H9 (cell line): ENCODE data around the gene CACNA2D3. TPM values are rescaled to one million over a fixed set of nuclear protein-coding genes. Genes with fewer than 3 reads are reported as not detected.

Experiments used
- DNase-seq: peaks from one replicate; pipeline ENCODE4 v3.0.0-alpha.2; 2017
- H2AFZ ChIP-seq: one replicate; pipeline ENCODE4 v1.6.1; 2013; ENCODE audit warnings: mild to moderate bottlenecking, low read length, control low read depth, moderate library complexity
- H2AK5ac ChIP-seq: 2 replicates; pipeline ENCODE4 v1.6.1; 2013; ENCODE audit warnings: low read length, control low read depth, mixed read lengths; ENCODE audit not compliant: insufficient read length
- H2BK120ac ChIP-seq: one replicate; pipeline ENCODE4 v1.6.1; 2013; ENCODE audit warnings: low read depth, mild to moderate bottlenecking, low read length, control low read depth, inconsistent platforms; ENCODE audit not compliant: poor library complexity, severe bottlenecking
- H2BK12ac ChIP-seq: 2 replicates; pipeline ENCODE4 v1.6.1; 2013; ENCODE audit warnings: low read length, control low read depth, mixed read lengths, low read depth; ENCODE audit not compliant: insufficient read length
- H2BK15ac ChIP-seq: 2 replicates; pipeline ENCODE4 v1.6.1; 2013; ENCODE audit warnings: low read depth, low read length, control low read depth
- H2BK20ac ChIP-seq: one replicate; pipeline ENCODE4 v1.6.1; 2013; ENCODE audit warnings: low read depth, mild to moderate bottlenecking, low read length, control low read depth, inconsistent platforms; ENCODE audit not compliant: poor library complexity, severe bottlenecking
- H2BK5ac ChIP-seq: 2 replicates; pipeline ENCODE4 v1.6.1; 2013; ENCODE audit warnings: low read length, control low read depth, mixed read lengths; ENCODE audit not compliant: insufficient read length
- H3K14ac ChIP-seq: 2 replicates; pipeline ENCODE4 v1.6.1; 2013; ENCODE audit warnings: low read length, control low read depth; ENCODE audit not compliant: insufficient read depth
- H3K18ac ChIP-seq: 2 replicates; pipeline ENCODE4 v1.6.1; 2013; ENCODE audit warnings: low read depth, mild to moderate bottlenecking, mixed read lengths, low read length, control low read depth; ENCODE audit not compliant: insufficient read length
- H3K23ac ChIP-seq: 2 replicates; pipeline ENCODE4 v1.6.1; 2013; ENCODE audit warnings: low read length, control low read depth, mixed read lengths, low read depth; ENCODE audit not compliant: insufficient read length
- H3K23me2 ChIP-seq: 2 replicates; pipeline ENCODE4 v1.6.1; 2013; ENCODE audit warnings: low read depth, mild to moderate bottlenecking, mixed read lengths, low read length, control low read depth; ENCODE audit not compliant: insufficient read length, poor library complexity, severe bottlenecking
- H3K27ac ChIP-seq: 2 replicates; pipeline ENCODE4 v1.5.1; 2013; ENCODE audit warnings: low read length, control low read depth, mixed read lengths, low read depth; ENCODE audit not compliant: insufficient read length
- H3K27me3 ChIP-seq: 2 replicates; pipeline ENCODE4 v1.6.1; 2013; ENCODE audit warnings: low read length, control low read depth, inconsistent platforms; ENCODE audit not compliant: insufficient read depth
- H3K4ac ChIP-seq: 2 replicates; pipeline ENCODE4 v1.6.1; 2013; ENCODE audit warnings: low read depth, mild to moderate bottlenecking, control low read depth, inconsistent platforms, low read length, moderate library complexity
- H3K4me1 ChIP-seq: 2 replicates; pipeline ENCODE4 v1.6.1; 2013; ENCODE audit warnings: low read length, control low read depth, inconsistent platforms; ENCODE audit not compliant: insufficient read depth
- H3K4me2 ChIP-seq: 2 replicates; pipeline ENCODE4 v1.6.1; 2013; ENCODE audit warnings: low read length, control low read depth, mixed read lengths; ENCODE audit not compliant: insufficient read length, insufficient read depth
- H3K56ac ChIP-seq: 2 replicates; pipeline ENCODE4 v1.6.1; 2013; ENCODE audit warnings: low read depth, mild to moderate bottlenecking, mixed read lengths, low read length, control low read depth; ENCODE audit not compliant: insufficient read length
- H3K79me1 ChIP-seq: 2 replicates; pipeline ENCODE4 v1.6.1; 2013; ENCODE audit warnings: low read depth, mild to moderate bottlenecking, moderate library complexity, low read length, control low read depth, inconsistent platforms; ENCODE audit not compliant: insufficient read depth, poor library complexity, severe bottlenecking
- H3K79me2 ChIP-seq: 2 replicates; pipeline ENCODE4 v1.6.1; 2013; ENCODE audit warnings: low read length, control low read depth, inconsistent platforms; ENCODE audit not compliant: insufficient read depth
- H3K9ac ChIP-seq: 2 replicates; pipeline ENCODE4 v1.6.1; 2013; ENCODE audit warnings: low read length, control low read depth, mixed read lengths; ENCODE audit not compliant: insufficient read length; ENCODE audit errors: extremely low read depth
- H3K9me3 ChIP-seq: one replicate; pipeline ENCODE4 v1.6.1; 2013; ENCODE audit warnings: low read depth, low read length, inconsistent platforms; ENCODE audit not compliant: control insufficient read depth
- H3T11ph ChIP-seq: one replicate; pipeline ENCODE4 v1.6.1; 2013; ENCODE audit warnings: mild to moderate bottlenecking, low read length, control low read depth, inconsistent platforms
- H4K20me1 ChIP-seq: one replicate; pipeline ENCODE4 v1.6.1; 2013; ENCODE audit not compliant: control insufficient read depth, insufficient read length, insufficient read depth
- H4K5ac ChIP-seq: 2 replicates; pipeline ENCODE4 v1.6.1; 2013; ENCODE audit warnings: low read depth, mild to moderate bottlenecking, mixed read lengths, low read length, control low read depth; ENCODE audit not compliant: insufficient read length
- H4K8ac ChIP-seq: replicated peaks from 2 replicates; pipeline ENCODE4 v1.6.1; 2013; ENCODE audit warnings: low read length, control low read depth, mixed read lengths, low read depth; ENCODE audit not compliant: insufficient read length
- H4K91ac ChIP-seq: 2 replicates; pipeline ENCODE4 v1.6.1; 2013; ENCODE audit warnings: low read depth, mild to moderate bottlenecking, moderate library complexity, mixed read lengths, low read length, control low read depth; ENCODE audit not compliant: insufficient read length
- H3K27ac Mint-ChIP-seq, 3 experiments: 2 replicates in 2 of 3; 3 replicates in 1 of 3; pipeline ENCODE4 v1.8.0; 2020 to 2021; ENCODE audit warnings: mixed read lengths in 3 of 3, mild to moderate bottlenecking in 1 of 3, moderate library complexity in 1 of 3
- H3K27me3 Mint-ChIP-seq: 2 replicates; pipeline ENCODE4 v1.8.0; 2021; ENCODE audit warnings: low read depth, mild to moderate bottlenecking, moderate library complexity, mixed read lengths
- H3K36me3 Mint-ChIP-seq, 3 experiments: 2 replicates in 2 of 3; 3 replicates in 1 of 3; pipeline ENCODE4 v1.8.0; 2020 to 2021; ENCODE audit warnings: low read depth in 3 of 3, mixed read lengths in 3 of 3; ENCODE audit not compliant: insufficient read depth in 1 of 3
- H3K4me1 Mint-ChIP-seq, 2 experiments: 2 replicates each; pipeline ENCODE4 v1.8.0; 2020; ENCODE audit warnings: mixed read lengths in 2 of 2
- H3K4me3 Mint-ChIP-seq, 2 experiments: 2 replicates in 1 of 2; 3 replicates in 1 of 2; pipeline ENCODE4 v1.8.0; 2020 to 2021; ENCODE audit warnings: mild to moderate bottlenecking in 2 of 2, mixed read lengths in 2 of 2, moderate library complexity in 1 of 2
- H3K9me3 Mint-ChIP-seq, 2 experiments: 2 replicates in 1 of 2; 3 replicates in 1 of 2; pipeline ENCODE4 v1.8.0; 2020; ENCODE audit warnings: mild to moderate bottlenecking in 2 of 2, mixed read lengths in 2 of 2, moderate library complexity in 1 of 2
- CTCF ChIP-seq: fragments of 200-600 bp; sonication (generic); conservative IDR thresholded peaks from 3 replicates; pipeline ENCODE4 v1.8.0; 2021; ENCODE audit warnings: antibody characterized with exemption, mild to moderate bottlenecking
- WGBS: extraction: QIAGEN DNeasy Blood & Tissue Kit; methylation state at CpG from one replicate; pipeline ENCODE4 v1.1.7; 2013; ENCODE audit warnings: missing lambda C conversion rate, low lambda C conversion rate, mixed read lengths; ENCODE audit not compliant: insufficient read length; ENCODE audit errors: extremely low coverage; 5-methylcytosine and 5-hydroxymethylcytosine counted together
- total RNA-seq: library from RNA; stranded (reverse); gene quantifications from 2 replicates; pipeline ENCODE4 v1.2.1, GENCODE V29; 2021

CACNA2D3 gene
- total RNA-seq, 1 experiment from 2014 or later, result 3.2 TPM

GRCh38 chr3:54835701-54836100, 713.3 kb downstream of the CACNA2D3 start:
- no peak for TF ChIP-seq CTCF
- 0 out of 4 replicates have a peak, but pooled peaks cover 0 to 3% of the 10 kb centered on the region in 2 experiments for H3K4me1 Mint-ChIP-seq
- Histone ChIP-seq H3K4me1 (no peaks in the 10 kb centered on the region), H4K5ac (no peak overlapping the region), H3K27me3 (no peaks in the 10 kb centered on the region), H3K27ac (no peak overlapping the region), H4K91ac (no peak overlapping the region), H2BK120ac (no peak overlapping the region), H2BK5ac (no peak overlapping the region), H3K9ac (no peak overlapping the region), H3K4ac (no peak overlapping the region), H3K79me1 (no peaks in the 10 kb centered on the region), H3K23ac (no peak overlapping the region), H3K56ac (no peak overlapping the region), H2BK15ac (no peak overlapping the region), H3K14ac (no peak overlapping the region), H2AK5ac (no peak overlapping the region), H3K79me2 (no peaks in the 10 kb centered on the region), H3K4me2 (no peak overlapping the region), H4K20me1 (no peaks in the 10 kb centered on the region), H2AFZ (no peak overlapping the region), H3K23me2 (no peaks in the 10 kb centered on the region), H3T11ph (no peak overlapping the region), H3K18ac (no peak overlapping the region), H3K9me3 (no peaks in the 10 kb centered on the region), H4K8ac (no peak overlapping the region), H2BK20ac (no peak overlapping the region), H2BK12ac (no peak overlapping the region)
- H3K9me3 Mint-ChIP-seq, result peaks cover 0 to under 1% of the 10 kb centered on the region in 2 experiments; a peak in 1 of 5 replicates
- H3K27ac Mint-ChIP-seq, result no peak overlapping the region
- H3K36me3 Mint-ChIP-seq, result peaks cover 0 to 4% (median under 1%) of the 10 kb centered on the region in 3 experiments; a peak in 3 of 7 replicates
- no peaks in the 10 kb centered on the region for H3K27me3 Mint-ChIP-seq
- no CpG with 5 or more reads among the region's 3 CpGs for WGBS
- no peak overlapping the region for H3K4me3 Mint-ChIP-seq
- no peak for DNase-seq
